Upper lobe of left lung (tissue), 6 donors: Measurements from ENCODE around the gene CAB39L. TPM values are rescaled to one million over a fixed set of nuclear protein-coding genes. Genes with fewer than 3 reads are reported as not detected.
A peak's percentile ranks its signal among the peaks of the same experiment; 100 is the strongest.

ENCODE experiments used
- ATAC-seq, 2 donors: fragments of 200-7000 bp; cut with Tn5 transposase; one replicate each; pipeline ENCODE4 v1.9.1; 2022; ENCODE audit warnings: mild to moderate bottlenecking in 2 of 2, moderate library complexity in 2 of 2; ENCODE audit not compliant: low FRiP score in 2 of 2
- DNase-seq, 2 donors: peaks; one replicate each; pipeline ENCODE4 v3.0.0-alpha.2; 2019 to 2020
- H3K27ac ChIP-seq, 4 donors: fragments of 200-600 bp; sonication (generic); one replicate each; pipeline ENCODE4 v1.5.1; 2016 to 2019
- H3K27me3 ChIP-seq, 4 donors: fragments of 200-600 bp; sonication (generic); one replicate each; pipeline ENCODE4 v1.5.1; 2017 to 2019
- H3K36me3 ChIP-seq, 4 donors: fragments of 200-600 bp; sonication (generic); one replicate each; pipeline ENCODE4 v1.5.1; 2016 to 2019
- H3K4me1 ChIP-seq, 4 donors: fragments of 200-600 bp; sonication (generic); one replicate each; pipeline ENCODE4 v1.5.1; 2018 to 2019
- H3K4me3 ChIP-seq, 4 donors: fragments of 200-600 bp; sonication (generic); one replicate each; pipeline ENCODE4 v1.5.1; 2017 to 2019; ENCODE audit warnings: mild to moderate bottlenecking in 2 of 4, moderate library complexity in 1 of 4
- H3K9me3 ChIP-seq, 4 donors: fragments of 200-600 bp; sonication (generic); one replicate each; pipeline ENCODE4 v1.5.1; 2018 to 2019
- EP300 ChIP-seq, 4 donors: sonication (generic); formaldehyde crosslinking; IDR thresholded peaks; one replicate each; pipeline ENCODE4 v1.5.1; 2017; ENCODE audit warnings: antibody characterized with exemption in 4 of 4, control low read depth in 2 of 4
- POLR2A ChIP-seq, 4 donors: fragments of 450-650 bp; IDR thresholded peaks; one replicate each; pipeline ENCODE4 v1.5.1; 2016 to 2017; ENCODE audit warnings: antibody characterized with exemption in 4 of 4, mild to moderate bottlenecking in 2 of 4
- POLR2AphosphoS5 ChIP-seq, 2 donors: sonication (generic); formaldehyde crosslinking; IDR thresholded peaks; one replicate each; pipeline ENCODE4 v1.5.1; 2017; ENCODE audit warnings: antibody characterized with exemption in 2 of 2
- WGBS, 2 donors: methylation state at CpG; one replicate each; pipeline ENCODE4 v1.1.5; 2017 to 2018; 5-methylcytosine and 5-hydroxymethylcytosine counted together
- total RNA-seq, 6 donors: library from RNA; depleted of rRNA in 4 of 6; stranded (reverse); fragments of >200 nt in 4 of 6; gene quantifications; one replicate each; pipeline versions ENCODE4 v1.1.0 to v1.2.1, GENCODE V29; 2016 to 2021
- TF ChIP-seq, protein P1 (sequence below), 6 experiments: fragments of 450-650 bp in 4 of 6; fragments of 200-600 bp in 2 of 6; sonication (generic) in 2 of 6; IDR thresholded peaks; one replicate each; pipeline ENCODE4 v1.5.1; 2016 to 2019; ENCODE audit warnings: antibody characterized with exemption in 6 of 6
- donor health status: DM: no; HTN: no; CAD: no; lungs with moderate emphysema.
- donor health status: DM: no; HTN: yes; CAD: no; lungs with severe emphysema.

The CAB39L gene
- total RNA-seq, 6 donors from 2014 or later, result 12.5 to 49.2 (median 19.5) TPM

DNA sequence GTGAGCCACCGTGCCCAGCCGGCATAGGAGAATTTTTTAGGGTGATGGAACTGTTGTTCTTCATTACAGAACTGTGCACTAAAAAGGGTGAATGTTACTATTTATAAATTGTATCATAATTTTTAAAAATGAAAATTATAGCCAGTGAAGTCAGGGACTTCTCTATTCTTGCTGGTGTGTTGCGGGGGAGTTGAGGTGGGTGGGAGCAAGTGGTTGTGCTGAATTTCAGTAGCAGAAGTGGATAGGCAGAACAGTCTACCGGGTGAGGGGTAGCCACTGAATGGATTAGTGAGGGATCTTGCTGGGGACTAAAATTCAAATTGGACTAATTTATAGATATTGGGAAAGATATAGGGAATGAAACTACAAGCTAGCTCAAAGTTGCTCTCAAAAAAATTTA, 74.0 kb downstream of the CAB39L start:
- H3K36me3 ChIP-seq, result no peaks in the 10 kb centered on the region
- 74 to 92% methylated on average over 4 of the region's 4 CpGs for WGBS, 2 donors
- no peak for DNase-seq
- no peak for ATAC-seq
- H3K9me3 ChIP-seq, result no peaks in the 10 kb centered on the region
- no peak overlapping the region for H3K4me3 ChIP-seq
- peaks cover 0 to 4% (median 3%) of the 10 kb centered on the region in 4 donors for H3K4me1 ChIP-seq
- peak overlapping the region in 1 of 4 donors; percentile 9 for H3K27ac ChIP-seq
- TF ChIP-seq, protein P1, sequence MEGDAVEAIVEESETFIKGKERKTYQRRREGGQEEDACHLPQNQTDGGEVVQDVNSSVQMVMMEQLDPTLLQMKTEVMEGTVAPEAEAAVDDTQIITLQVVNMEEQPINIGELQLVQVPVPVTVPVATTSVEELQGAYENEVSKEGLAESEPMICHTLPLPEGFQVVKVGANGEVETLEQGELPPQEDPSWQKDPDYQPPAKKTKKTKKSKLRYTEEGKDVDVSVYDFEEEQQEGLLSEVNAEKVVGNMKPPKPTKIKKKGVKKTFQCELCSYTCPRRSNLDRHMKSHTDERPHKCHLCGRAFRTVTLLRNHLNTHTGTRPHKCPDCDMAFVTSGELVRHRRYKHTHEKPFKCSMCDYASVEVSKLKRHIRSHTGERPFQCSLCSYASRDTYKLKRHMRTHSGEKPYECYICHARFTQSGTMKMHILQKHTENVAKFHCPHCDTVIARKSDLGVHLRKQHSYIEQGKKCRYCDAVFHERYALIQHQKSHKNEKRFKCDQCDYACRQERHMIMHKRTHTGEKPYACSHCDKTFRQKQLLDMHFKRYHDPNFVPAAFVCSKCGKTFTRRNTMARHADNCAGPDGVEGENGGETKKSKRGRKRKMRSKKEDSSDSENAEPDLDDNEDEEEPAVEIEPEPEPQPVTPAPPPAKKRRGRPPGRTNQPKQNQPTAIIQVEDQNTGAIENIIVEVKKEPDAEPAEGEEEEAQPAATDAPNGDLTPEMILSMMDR (IDR thresholded peaks at IDR 0.05), result no peak
- TF ChIP-seq POLR2A (IDR thresholded peaks at IDR 0.05), result no peak
- no peak for TF ChIP-seq EP300 (IDR thresholded peaks at IDR 0.05)
- TF ChIP-seq POLR2AphosphoS5 (IDR thresholded peaks at IDR 0.05), result no peak
- no peaks in the 10 kb centered on the region for H3K27me3 ChIP-seq

DNA sequence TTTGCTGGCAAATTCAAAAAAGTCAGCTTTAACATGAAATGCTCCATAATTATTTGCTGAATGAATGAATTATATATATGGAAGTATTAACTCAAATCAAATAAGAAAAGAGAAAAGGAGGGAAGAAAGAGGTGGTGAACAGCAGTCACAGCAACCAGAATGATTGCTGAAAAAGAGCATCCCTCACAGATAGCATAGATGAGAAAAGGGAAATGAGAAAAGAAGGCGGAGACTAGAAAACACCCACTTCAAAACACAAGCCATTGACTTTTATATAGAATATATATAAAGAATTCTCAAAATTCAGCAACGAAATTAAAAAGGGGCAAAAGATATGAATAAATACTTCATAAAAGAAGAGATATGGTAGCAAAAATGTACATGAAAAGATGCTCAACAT, 75.2 kb downstream of the CAB39L start:
- TF ChIP-seq EP300 (IDR thresholded peaks at IDR 0.05) (no peak), POLR2AphosphoS5 (IDR thresholded peaks at IDR 0.05) (no peak)
- TF ChIP-seq, protein P1 (IDR thresholded peaks at IDR 0.05), result no peak
- Histone ChIP-seq H3K27ac (peak overlapping the region in 1 of 4 donors; percentile 17), H3K9me3 (no peaks in the 10 kb centered on the region), H3K36me3 (no peaks in the 10 kb centered on the region), H3K4me3 (no peak overlapping the region), H3K27me3 (no peaks in the 10 kb centered on the region), H3K4me1 (peaks cover 0 to 4% (median 3%) of the 10 kb centered on the region in 4 donors)
- DNase-seq, result no peak
- no peak for ATAC-seq
- 80 to 92% methylated on average over 2 of the region's 2 CpGs for WGBS, 2 donors

DNA sequence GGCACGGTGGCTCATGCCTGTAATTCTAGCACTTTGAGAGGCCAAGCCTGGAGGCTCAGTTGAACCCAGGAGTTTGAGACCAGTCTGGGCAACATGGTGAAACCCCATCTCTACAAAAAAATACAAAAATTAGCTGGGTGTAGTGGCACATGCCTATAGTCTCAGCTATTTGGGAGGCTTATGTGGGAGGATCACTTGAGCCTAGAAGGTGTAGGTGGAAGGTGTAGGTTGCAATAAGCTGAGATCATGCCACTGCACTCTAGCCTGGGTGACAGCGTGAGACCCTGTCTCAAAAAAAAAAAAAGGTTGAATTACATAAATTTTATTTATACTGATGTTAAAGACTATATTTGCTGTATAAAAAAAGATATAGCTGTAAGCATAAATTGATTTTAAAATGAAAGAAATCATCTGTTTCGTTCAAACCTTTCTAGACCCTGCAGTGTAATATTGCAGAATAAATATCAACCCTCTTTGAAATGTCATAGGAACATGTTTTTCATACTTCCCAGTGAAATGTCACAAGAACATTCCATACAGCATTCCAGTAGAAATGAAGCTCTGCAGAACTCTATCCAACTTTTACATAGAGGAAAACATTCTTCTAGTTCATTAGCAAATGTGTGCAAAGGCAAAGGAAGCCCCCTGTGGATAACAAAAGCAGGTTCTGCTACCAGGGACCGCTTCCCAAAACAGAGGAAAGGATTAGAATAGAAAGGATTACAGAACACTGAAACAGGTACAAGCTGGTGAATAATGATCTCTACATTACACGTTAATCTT, 76.0 kb downstream of the CAB39L start:
- H3K9me3 ChIP-seq, result no peaks in the 10 kb centered on the region
- peak overlapping the region in 2 of 4 donors; percentile 14 to 17 for H3K27ac ChIP-seq
- no peaks in the 10 kb centered on the region for H3K36me3 ChIP-seq
- ATAC-seq (no peak), DNase-seq (no peak)
- H3K4me3 ChIP-seq, result no peak overlapping the region
- 69 to 72% methylated on average over 5 of the region's 5 CpGs for WGBS, 2 donors
- no peaks in the 10 kb centered on the region for H3K27me3 ChIP-seq
- H3K4me1 ChIP-seq, result peaks cover 0 to 4% (median 3%) of the 10 kb centered on the region in 4 donors
- TF ChIP-seq EP300 (IDR thresholded peaks at IDR 0.05), result no peak
- TF ChIP-seq, protein P1 (IDR thresholded peaks at IDR 0.05), result no peak

DNA sequence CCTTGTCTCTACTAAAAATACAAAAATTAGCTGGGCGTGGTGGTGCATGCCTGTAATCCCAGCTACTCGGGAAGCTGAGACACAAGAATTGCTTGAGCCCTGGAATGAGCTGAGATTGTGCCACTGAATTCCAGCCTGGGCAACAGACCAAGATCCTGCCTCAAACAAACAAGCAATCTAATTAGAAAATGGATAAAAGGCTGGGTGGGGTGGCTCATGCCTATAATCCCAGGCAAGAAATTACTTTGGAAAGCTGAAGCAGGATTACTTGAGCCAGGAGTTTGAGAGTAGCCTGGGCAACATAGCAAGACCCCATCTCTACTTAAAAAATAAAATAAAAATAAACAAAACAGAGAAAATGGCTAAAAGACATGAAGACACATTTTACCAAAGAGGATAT, 77.0 kb downstream of the CAB39L start:
- TF ChIP-seq POLR2AphosphoS5 (IDR thresholded peaks at IDR 0.05), result no peak
- TF ChIP-seq EP300 (IDR thresholded peaks at IDR 0.05), result no peak
- TF ChIP-seq, protein P1 (IDR thresholded peaks at IDR 0.05), result no peak
- TF ChIP-seq POLR2A (IDR thresholded peaks at IDR 0.05), result no peak
- Histone ChIP-seq H3K4me1 (peaks cover 0 to 4% (median 0%) of the 10 kb centered on the region in 4 donors), H3K27me3 (no peaks in the 10 kb centered on the region), H3K36me3 (no peaks in the 10 kb centered on the region), H3K9me3 (no peaks in the 10 kb centered on the region), H3K27ac (peak overlapping the region in 2 of 4 donors; percentile 8 to 42), H3K4me3 (no peak overlapping the region)
- WGBS, 2 donors, result 72 to 77% methylated on average over 2 of the region's 2 CpGs
- DNase-seq (no peak), ATAC-seq (no peak)

DNA sequence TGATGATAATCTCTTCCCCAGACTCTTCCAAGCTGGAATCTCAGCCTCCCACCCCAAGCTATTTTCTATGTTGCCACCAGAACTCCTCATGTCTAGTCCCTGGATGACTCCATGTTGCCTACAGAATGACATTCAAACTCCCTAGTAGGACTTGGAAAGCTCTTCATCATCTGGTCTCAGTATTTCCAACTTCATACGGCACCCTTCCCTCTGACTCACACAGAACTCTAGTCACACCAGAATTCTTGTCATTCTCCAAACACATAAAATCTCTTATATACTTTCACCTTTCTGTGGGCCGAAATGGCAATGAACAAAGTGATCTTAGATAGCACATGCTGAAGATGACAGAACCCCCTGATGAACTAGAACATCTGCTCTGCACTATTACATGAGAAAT, 86.2 kb downstream of the CAB39L start:
- Histone ChIP-seq H3K4me1 (peaks cover 0 to 4% (median 1%) of the 10 kb centered on the region in 4 donors), H3K4me3 (no peak overlapping the region), H3K9me3 (no peaks in the 10 kb centered on the region), H3K27ac (no peak overlapping the region), H3K36me3 (peaks cover 0 to 9% (median 5%) of the 10 kb centered on the region in 4 donors), H3K27me3 (no peaks in the 10 kb centered on the region)
- DNase-seq (no peak), ATAC-seq (peak in 1 of 2 donors; percentile 72)
- 87 to 91% methylated on average over 2 of the region's 2 CpGs for WGBS, 2 donors
- TF ChIP-seq POLR2A (IDR thresholded peaks at IDR 0.05), result no peak
- TF ChIP-seq EP300 (IDR thresholded peaks at IDR 0.05), result no peak
- TF ChIP-seq POLR2AphosphoS5 (IDR thresholded peaks at IDR 0.05), result no peak
- TF ChIP-seq, protein P1 (IDR thresholded peaks at IDR 0.05), result no peak
